CD14-positive monocyte (primary cell): ENCODE results near the gene AHNAK. TPM values are rescaled to one million over a fixed set of nuclear protein-coding genes. Genes with fewer than 3 reads are reported as not detected.

Experiments
- DNase-seq, 3 donors: peaks; one replicate each; pipeline ENCODE4 v3.0.0-alpha.2; 2011 to 2022
- H2AFZ ChIP-seq: 2 replicates; pipeline ENCODE4 v1.6.0; 2012; ENCODE audit warnings: mild to moderate bottlenecking, low read depth, low read length, inconsistent platforms; ENCODE audit not compliant: insufficient read depth, poor library complexity, severe bottlenecking
- H3K27ac ChIP-seq, 2 donors: 1 replicate in 1 of 2; 2 replicates in 1 of 2; pipeline ENCODE4 v1.5.1; 2012 to 2013; ENCODE audit warnings: low read length in 2 of 2, control low read depth in 1 of 2, inconsistent platforms in 1 of 2, low read depth in 1 of 2, mild to moderate bottlenecking in 1 of 2
- H3K27me3 ChIP-seq, 2 donors: one replicate each; pipeline versions ENCODE4 v1.6.0 to v1.6.1; 2011 to 2013; ENCODE audit warnings: low read length in 2 of 2; ENCODE audit not compliant: control insufficient read depth in 2 of 2, insufficient read depth in 2 of 2
- H3K36me3 ChIP-seq, 2 donors: replicated peaks in 1 of 2; 1 replicate in 1 of 2; 2 replicates in 1 of 2; pipeline versions ENCODE4 v1.5.1 to v1.6.1; 2012 to 2013; ENCODE audit warnings: low read length in 2 of 2, control low read depth in 1 of 2, inconsistent platforms in 1 of 2, mild to moderate bottlenecking in 1 of 2; ENCODE audit not compliant: insufficient read depth in 2 of 2, control insufficient read depth in 1 of 2
- H3K4me1 ChIP-seq, 2 donors: 1 replicate in 1 of 2; 2 replicates in 1 of 2; pipeline versions ENCODE4 v1.5.1 to v1.6.1; 2012 to 2013; ENCODE audit warnings: low read length in 2 of 2, control low read depth in 1 of 2, inconsistent platforms in 1 of 2, mild to moderate bottlenecking in 1 of 2, moderate library complexity in 1 of 2; ENCODE audit not compliant: insufficient read depth in 2 of 2, control insufficient read depth in 1 of 2
- H3K4me2 ChIP-seq: replicated peaks from 2 replicates; pipeline ENCODE3; 2012; ENCODE audit warnings: low read length, moderate library complexity, mild to moderate bottlenecking; ENCODE audit not compliant: poor library complexity, severe bottlenecking; ENCODE audit errors: extremely low read depth
- H3K4me3 ChIP-seq, 3 experiments: fragments of 200-600 bp in 1 of 3; sonication (generic) in 1 of 3; replicated peaks in 1 of 3; 1 replicate in 2 of 3; 2 replicates in 1 of 3; pipeline ENCODE4 v1.5.1; 2011 to 2013; ENCODE audit warnings: low read length in 3 of 3, mild to moderate bottlenecking in 3 of 3, control low read depth in 2 of 3, low read depth in 2 of 3, inconsistent platforms in 1 of 3, moderate library complexity in 1 of 3
- H3K79me2 ChIP-seq: 2 replicates; pipeline ENCODE4 v1.6.0; 2012; ENCODE audit warnings: mild to moderate bottlenecking, control low read depth, inconsistent platforms, low read length, moderate library complexity; ENCODE audit not compliant: insufficient read depth
- H3K9ac ChIP-seq: 2 replicates; pipeline ENCODE4 v1.6.0; 2017; ENCODE audit warnings: low read length, mild to moderate bottlenecking; ENCODE audit not compliant: insufficient read depth, poor library complexity, severe bottlenecking
- H3K9me3 ChIP-seq, 2 donors: replicated peaks in 1 of 2; 1 replicate in 1 of 2; 2 replicates in 1 of 2; pipeline versions ENCODE4 v1.5.1 to v1.6.1; 2012 to 2013; ENCODE audit warnings: low read length in 2 of 2, control low read depth in 1 of 2; ENCODE audit not compliant: control insufficient read depth in 1 of 2, insufficient read depth in 1 of 2
- H4K20me1 ChIP-seq: 2 replicates; pipeline ENCODE4 v1.6.0; 2012; ENCODE audit warnings: mild to moderate bottlenecking, low read length, control low read depth, moderate library complexity; ENCODE audit not compliant: insufficient read depth
- H3K27ac Mint-ChIP-seq, 7 donors: one replicate each; pipeline ENCODE4 v1.8.0; 2020; ENCODE audit warnings: mild to moderate bottlenecking in 7 of 7, mixed read lengths in 7 of 7, moderate library complexity in 6 of 7, inconsistent platforms in 2 of 7
- H3K27me3 Mint-ChIP-seq, 3 donors: one replicate each; pipeline ENCODE4 v1.8.0; 2021 to 2022; ENCODE audit warnings: low read depth in 3 of 3, mild to moderate bottlenecking in 3 of 3, mixed read lengths in 3 of 3, moderate library complexity in 3 of 3, inconsistent platforms in 1 of 3
- H3K36me3 Mint-ChIP-seq, 2 donors: one replicate each; pipeline ENCODE4 v1.8.0; 2020; ENCODE audit warnings: mixed read lengths in 2 of 2, inconsistent platforms in 1 of 2, mild to moderate bottlenecking in 1 of 2
- H3K4me1 Mint-ChIP-seq: one replicate; pipeline ENCODE4 v1.8.0; 2020; ENCODE audit warnings: mild to moderate bottlenecking, mixed read lengths
- H3K4me3 Mint-ChIP-seq, 2 donors: one replicate each; pipeline ENCODE4 v1.8.0; 2020; ENCODE audit warnings: mild to moderate bottlenecking in 2 of 2, mixed read lengths in 2 of 2, moderate library complexity in 1 of 2
- H3K9me3 Mint-ChIP-seq, 7 donors: one replicate each; pipeline ENCODE4 v1.8.0; 2020 to 2022; ENCODE audit warnings: mixed read lengths in 7 of 7, mild to moderate bottlenecking in 6 of 7, moderate library complexity in 6 of 7, inconsistent platforms in 2 of 7
- CTCF ChIP-seq: fragments of 200-600 bp; IDR thresholded peaks from one replicate; pipeline ENCODE4 v1.8.0; 2022; ENCODE audit warnings: antibody characterized with exemption, mild to moderate bottlenecking
- WGBS: methylation state at CpG from one replicate; pipeline ENCODE4 v1.1.5; 2013; ENCODE audit warnings: missing lambda C conversion rate; ENCODE audit not compliant: insufficient coverage; 5-methylcytosine and 5-hydroxymethylcytosine counted together
- intact Hi-C, 2 donors: fragments of 100-400 bp; cut with micrococcal nuclease; formaldehyde crosslinking; loops; one replicate each; pipeline versions ENCODE4 v1.15.0 to v1.15.1; 2023
- polyA plus RNA-seq, 3 donors: library from polyadenylated mRNA; depleted of rRNA in 1 of 3; unstranded in 2 of 3; stranded (reverse) in 1 of 3; fragments of 300-500 nt in 2 of 3; fragments of >200 nt in 1 of 3; fragmentation: Illumina TruSeq in 2 of 3; gene quantifications; 1 replicate in 2 of 3; 2 replicates in 1 of 3; pipeline ENCODE4 v1.2.3, GENCODE V29; 2012 to 2021

AHNAK gene
- polyA plus RNA-seq, 3 donors: 80.0 to 201 (median 103) TPM

GRCh38 chr11:62466444-62466843 lies 80.2 kb downstream of the AHNAK start:
- no peaks in the 10 kb centered on the region for H3K9me3 ChIP-seq
- no peak overlapping the region for H3K4me3 Mint-ChIP-seq
- intact Hi-C loops: no loop called here
- H3K9ac ChIP-seq: no peak overlapping the region
- no peaks in the 10 kb centered on the region for H4K20me1 ChIP-seq
- DNase-seq: no peak
- no peaks in the 10 kb centered on the region for H3K27me3 ChIP-seq
- peaks cover 23% of the 10 kb centered on the region for H3K4me1 Mint-ChIP-seq
- H3K4me2 ChIP-seq: no peak overlapping the region
- H3K4me3 ChIP-seq: no peak overlapping the region
- H3K27me3 Mint-ChIP-seq: peaks cover 0 to 3% (median 0%) of the 10 kb centered on the region in 3 donors
- H3K9me3 Mint-ChIP-seq: no peaks in the 10 kb centered on the region
- H3K27ac Mint-ChIP-seq: no peak overlapping the region
- H3K79me2 ChIP-seq: no peaks in the 10 kb centered on the region
- no CpG with 5 or more reads among the region's 2 CpGs for WGBS
- H3K27ac ChIP-seq: no peak overlapping the region
- H3K36me3 Mint-ChIP-seq: peaks cover 0 to 2% of the 10 kb centered on the region in 2 donors
- TF ChIP-seq CTCF: no peak
- no peaks in the 10 kb centered on the region for H3K36me3 ChIP-seq
- H3K4me1 ChIP-seq: peaks cover 21 to 23% of the 10 kb centered on the region in 2 donors
- H2AFZ ChIP-seq: no peak overlapping the region

- no peak for DNase-seq
- Mint-ChIP-seq H3K36me3 (peaks cover 2 to 6% of the 10 kb centered on the region in 2 donors), H3K9me3 (peaks cover 0 to 2% (median 0%) of the 10 kb centered on the region in 7 donors), H3K4me3 (no peak overlapping the region), H3K4me1 (peaks cover 28% of the 10 kb centered on the region), H3K27me3 (peaks cover 0 to 3% (median 0%) of the 10 kb centered on the region in 3 donors), H3K27ac (peak overlapping the region in 1 of 7 donors; percentile 74)
- H3K4me1 ChIP-seq: peaks cover 22 to 41% of the 10 kb centered on the region in 2 donors
- no peaks in the 10 kb centered on the region for H4K20me1 ChIP-seq
- no peak overlapping the region for H2AFZ ChIP-seq
- no peaks in the 10 kb centered on the region for H3K9me3 ChIP-seq
- no peak overlapping the region for H3K27ac ChIP-seq
- H3K36me3 ChIP-seq: no peaks in the 10 kb centered on the region
- no peak overlapping the region for H3K4me3 ChIP-seq
- no peak overlapping the region for H3K4me2 ChIP-seq
- no peak for TF ChIP-seq CTCF
- intact Hi-C loops: no loop called here
- H3K79me2 ChIP-seq: no peaks in the 10 kb centered on the region
- no peaks in the 10 kb centered on the region for H3K27me3 ChIP-seq
- WGBS: 97% methylated on average over 7 of the region's 7 CpGs
- H3K9ac ChIP-seq: no peak overlapping the region
These were observed 82.0 kb downstream of the AHNAK start for GRCh38 chr11:62464655-62465054.
